Endothelial cell of umbilical vein (primary cell): ENCODE results near the gene PLAC8. TPM values are rescaled to one million over a fixed set of nuclear protein-coding genes. Genes with fewer than 3 reads are reported as not detected.

ENCODE experiments used
- BruUV-seq: library from RNA; stranded (reverse); fragments of 400-500 nt; replicated peaks from 2 replicates; lab custom pipeline; 2021; lab: Mats Ljungman, UMichigan
- CTCF ChIA-PET: fragments of 300-600, 350-600 bp; sonication (Branson Sonifier 250); formaldehyde crosslinking; loops from one replicate; lab custom pipeline; 2021; ENCODE audit warnings: antibody characterized with exemption, inconsistent platforms; lab: Charles Lee
- POLR2A ChIA-PET: fragments of 300-600, 350-600 bp; sonication (Branson Sonifier 250); formaldehyde crosslinking; loops from one replicate; lab custom pipeline; 2021; ENCODE audit warnings: antibody characterized with exemption, inconsistent platforms; lab: Charles Lee
- DNase-seq: peaks from one replicate; pipeline ENCODE4 v3.0.0-alpha.2; 2011; ENCODE audit warnings: low read depth, low spot score
- FAIRE-seq: peaks from 2 replicates; lab custom pipeline; 2011; peaks lifted over from hg19 to GRCh38; lab: Jason Lieb, UNC
- H2AFZ ChIP-seq: 2 replicates; pipeline ENCODE4 v1.6.0; 2012; ENCODE audit warnings: low read depth, low read length, control low read depth, inconsistent platforms
- H3K27ac ChIP-seq: 2 replicates; pipeline ENCODE4 v1.5.1; 2011; ENCODE audit warnings: low read depth, mild to moderate bottlenecking, control low read depth, low read length, moderate library complexity; ENCODE audit not compliant: insufficient read depth
- H3K27me3 ChIP-seq, 2 experiments: 2 replicates each; pipeline versions ENCODE4 v1.6.0 to v1.6.1; 2011; ENCODE audit warnings: low read length in 2 of 2, mixed read lengths in 1 of 2; ENCODE audit not compliant: control insufficient read depth in 2 of 2, insufficient read depth in 2 of 2
- H3K36me3 ChIP-seq, 2 experiments: 2 replicates in 1 of 2; 3 replicates in 1 of 2; pipeline ENCODE4 v1.5.1; 2011; ENCODE audit warnings: low read length in 2 of 2, mild to moderate bottlenecking in 1 of 2, moderate library complexity in 1 of 2; ENCODE audit not compliant: control insufficient read depth in 2 of 2, insufficient read depth in 2 of 2; ENCODE audit errors: extremely low read depth in 1 of 2
- H3K4me1 ChIP-seq: 3 replicates; pipeline ENCODE4 v1.5.1; 2011; ENCODE audit warnings: mild to moderate bottlenecking, low read length; ENCODE audit not compliant: control insufficient read depth, insufficient read depth; ENCODE audit errors: extremely low read depth
- H3K4me2 ChIP-seq: 2 replicates; pipeline ENCODE4 v1.6.1; 2011; ENCODE audit warnings: low read length, control low read depth, mixed read lengths; ENCODE audit not compliant: insufficient read depth
- H3K4me3 ChIP-seq, 3 experiments: fragments of 200-600 bp in 1 of 3; sonication (generic), shearing (Covaris generic) in 1 of 3; replicated peaks in 1 of 3; 2 replicates each; pipeline ENCODE4 v1.5.1; 2011 to 2016; ENCODE audit warnings: control low read depth in 3 of 3, low read length in 3 of 3, mild to moderate bottlenecking in 2 of 3, inconsistent platforms in 1 of 3, low read depth in 1 of 3, moderate library complexity in 1 of 3; ENCODE audit not compliant: insufficient read depth in 1 of 3
- H3K79me2 ChIP-seq: 2 replicates; pipeline ENCODE4 v1.6.0; 2012; ENCODE audit warnings: low read length, inconsistent platforms; ENCODE audit not compliant: control insufficient read depth, insufficient read depth
- H3K9ac ChIP-seq: replicated peaks from 2 replicates; pipeline ENCODE3; 2011; ENCODE audit warnings: low read length, control low read depth; ENCODE audit not compliant: insufficient read depth; ENCODE audit errors: extremely low read depth
- H3K9me1 ChIP-seq: replicated peaks from 3 replicates; pipeline ENCODE4 v1.6.0; 2011; ENCODE audit warnings: mild to moderate bottlenecking, low read length; ENCODE audit not compliant: control insufficient read depth, insufficient read depth; ENCODE audit errors: extremely low read depth
- H3K9me3 ChIP-seq: replicated peaks from 2 replicates; pipeline ENCODE4 v1.5.1; 2012; ENCODE audit warnings: low read length, inconsistent platforms; ENCODE audit not compliant: control insufficient read depth, insufficient read depth
- H4K20me1 ChIP-seq: replicated peaks from 2 replicates; pipeline ENCODE3; 2011; ENCODE audit warnings: mild to moderate bottlenecking, low read length; ENCODE audit not compliant: control insufficient read depth, insufficient read depth; ENCODE audit errors: extremely low read depth
- EZH2 ChIP-seq: IDR thresholded peaks from 2 replicates; pipeline ENCODE4 v1.6.1; 2012; ENCODE audit warnings: borderline replicate concordance, low read depth, mild to moderate bottlenecking, moderate library complexity, low read length, inconsistent platforms; ENCODE audit not compliant: severe bottlenecking
- FOS ChIP-seq: IDR thresholded peaks from 2 replicates; pipeline ENCODE4 v1.6.1; 2011; ENCODE audit warnings: mild to moderate bottlenecking, low read length, moderate library complexity, borderline replicate concordance; ENCODE audit not compliant: insufficient read depth
- GATA2 ChIP-seq: IDR thresholded peaks from 2 replicates; pipeline ENCODE4 v1.7.0; 2011; ENCODE audit warnings: low read depth, mild to moderate bottlenecking, moderate library complexity, mixed read lengths, low read length; ENCODE audit not compliant: insufficient read length, insufficient read depth
- JUN ChIP-seq: IDR thresholded peaks from 2 replicates; pipeline ENCODE4 v1.6.1; 2011; ENCODE audit warnings: borderline replicate concordance, low read depth; ENCODE audit not compliant: insufficient read length, insufficient read depth
- MYC ChIP-seq: IDR thresholded peaks from one replicate; pipeline ENCODE4 v1.6.1; 2011; ENCODE audit warnings: mild to moderate bottlenecking, low read depth, low read length
- POLR2A ChIP-seq: IDR thresholded peaks from 2 replicates; pipeline ENCODE4 v1.6.1; 2012; ENCODE audit warnings: low read depth, mild to moderate bottlenecking, control low read depth, low read length
- POLR2AphosphoS5 ChIP-seq: IDR thresholded peaks from 2 replicates; pipeline ENCODE4 v1.6.1; 2012; ENCODE audit warnings: low read depth, mild to moderate bottlenecking, control low read depth, low read length, moderate library complexity; ENCODE audit not compliant: insufficient read depth
- dilution Hi-C: fragments of 300-500 bp; cut with MboI; formaldehyde crosslinking; loops from one replicate; pipeline ENCODE4 v1.15.0; 2019; ENCODE audit warnings: low sequenced_read_pairs; ENCODE audit not compliant: extremely low pct_ligation_motif_present
- intact Hi-C: fragments of 100-400 bp; cut with micrococcal nuclease; formaldehyde crosslinking; loops from one replicate; pipeline ENCODE4 v1.10.0; 2022
- polyA plus RNA-seq, 4 experiments: library from polyadenylated mRNA; depleted of rRNA in 3 of 4; stranded (reverse) in 3 of 4; unstranded in 1 of 4; fragments of >200 nt; gene quantifications; 2 replicates each; pipeline versions ENCODE4 v1.2.1 to v1.2.3, GENCODE V29; 2011 to 2012; ENCODE audit warnings: missing spikeins in 1 of 4
- total RNA-seq: library from RNA; stranded (reverse); gene quantifications from 2 replicates; pipeline ENCODE4 v1.2.3, GENCODE V29; 2021
- TF ChIP-seq, protein P1 (sequence below), 2 donors: IDR thresholded peaks; 1 replicate in 1 of 2; 2 replicates in 1 of 2; pipeline ENCODE4 v1.5.1; 2011; ENCODE audit warnings: low read length in 2 of 2, mild to moderate bottlenecking in 2 of 2, moderate library complexity in 2 of 2, control low read depth in 1 of 2, inconsistent platforms in 1 of 2, low read depth in 1 of 2; ENCODE audit not compliant: insufficient read depth in 1 of 2; ENCODE audit errors: extremely low read depth in 1 of 2
- TF ChIP-seq, protein P2 (sequence below): IDR thresholded peaks from 2 replicates; pipeline ENCODE4 v1.6.1; 2011; ENCODE audit not compliant: insufficient read depth, insufficient read length

Gene PLAC8
- total and polyA plus RNA-seq, 2 donors (not counting 3 experiments of a cell fraction or from before 2014, with no cell fraction given): 4.9 to 5.7 TPM

DNA sequence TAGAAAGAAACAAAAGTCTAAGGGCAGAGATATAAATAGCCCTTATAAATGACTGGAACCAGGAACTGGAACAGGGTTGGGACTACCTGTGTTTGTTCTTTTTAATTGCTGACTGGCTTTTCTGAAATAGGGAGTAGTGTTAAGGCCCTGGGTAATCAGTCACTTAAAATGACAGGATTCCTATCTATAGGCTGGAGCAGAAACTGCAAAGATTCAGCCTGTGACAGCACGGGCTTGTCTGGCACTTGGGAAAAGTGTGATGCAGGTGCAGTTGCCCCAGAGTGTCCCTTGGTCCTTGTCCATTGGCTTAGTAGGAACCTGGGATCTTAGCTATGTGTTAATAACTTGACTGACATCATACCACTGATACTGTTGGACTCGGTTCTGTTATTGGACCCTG, 14.7 kb upstream of the PLAC8 start:
- CTCF ChIA-PET: interaction anchor here (1.5 to 1.8 kb wide), 2 partner anchors 21 to 55 kb away, joined by 4 to 5 read pairs; no protein-coding TSS in a partner anchor
- dilution Hi-C loops: no loop called here
- no TSS peak for BruUV-seq
- TF ChIP-seq, protein P1, sequence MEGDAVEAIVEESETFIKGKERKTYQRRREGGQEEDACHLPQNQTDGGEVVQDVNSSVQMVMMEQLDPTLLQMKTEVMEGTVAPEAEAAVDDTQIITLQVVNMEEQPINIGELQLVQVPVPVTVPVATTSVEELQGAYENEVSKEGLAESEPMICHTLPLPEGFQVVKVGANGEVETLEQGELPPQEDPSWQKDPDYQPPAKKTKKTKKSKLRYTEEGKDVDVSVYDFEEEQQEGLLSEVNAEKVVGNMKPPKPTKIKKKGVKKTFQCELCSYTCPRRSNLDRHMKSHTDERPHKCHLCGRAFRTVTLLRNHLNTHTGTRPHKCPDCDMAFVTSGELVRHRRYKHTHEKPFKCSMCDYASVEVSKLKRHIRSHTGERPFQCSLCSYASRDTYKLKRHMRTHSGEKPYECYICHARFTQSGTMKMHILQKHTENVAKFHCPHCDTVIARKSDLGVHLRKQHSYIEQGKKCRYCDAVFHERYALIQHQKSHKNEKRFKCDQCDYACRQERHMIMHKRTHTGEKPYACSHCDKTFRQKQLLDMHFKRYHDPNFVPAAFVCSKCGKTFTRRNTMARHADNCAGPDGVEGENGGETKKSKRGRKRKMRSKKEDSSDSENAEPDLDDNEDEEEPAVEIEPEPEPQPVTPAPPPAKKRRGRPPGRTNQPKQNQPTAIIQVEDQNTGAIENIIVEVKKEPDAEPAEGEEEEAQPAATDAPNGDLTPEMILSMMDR (IDR thresholded peaks at IDR 0.05; ENCODE audit: extremely low read depth in 1 of 2, insufficient read depth in 1 of 2, low read depth in 1 of 2, low read length in 2 of 2): no peak
- TF ChIP-seq JUN (no peak), POLR2A (no peak), POLR2AphosphoS5 (no peak), EZH2 (no peak), FOS (no peak), MYC (no peak), GATA2 (no peak)
- TF ChIP-seq, protein P2, sequence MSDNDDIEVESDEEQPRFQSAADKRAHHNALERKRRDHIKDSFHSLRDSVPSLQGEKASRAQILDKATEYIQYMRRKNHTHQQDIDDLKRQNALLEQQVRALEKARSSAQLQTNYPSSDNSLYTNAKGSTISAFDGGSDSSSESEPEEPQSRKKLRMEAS: no peak
- Histone ChIP-seq H3K9ac (no peak overlapping the region), H3K4me2 (no peak overlapping the region), H3K27me3 (no peaks in the 10 kb centered on the region), H3K9me3 (no peaks in the 10 kb centered on the region), H3K9me1 (no peaks in the 10 kb centered on the region), H3K27ac (no peak overlapping the region), H3K79me2 (no peaks in the 10 kb centered on the region), H4K20me1 (no peaks in the 10 kb centered on the region), H3K4me3 (no peak overlapping the region), H3K36me3 (no peaks in the 10 kb centered on the region), H2AFZ (no peak overlapping the region), H3K4me1 (no peaks in the 10 kb centered on the region)
- intact Hi-C loops: no loop called here
- POLR2A ChIA-PET: no interaction called here
- no peak for DNase-seq
- FAIRE-seq: no peak
